Fibroblast of lung (primary cell): ENCODE data around the gene CEP120.

Experiments
- CTCF ChIP-seq, 2 donors: IDR thresholded peaks in 1 of 2; conservative IDR thresholded peaks in 1 of 2; 1 replicate in 1 of 2; 2 replicates in 1 of 2; pipeline ENCODE4 v1.5.1; 2011 to 2012; ENCODE audit warnings: low read length in 2 of 2, control low read depth in 1 of 2, inconsistent platforms in 1 of 2, low read depth in 1 of 2, mild to moderate bottlenecking in 1 of 2
- EZH2 ChIP-seq: IDR thresholded peaks from 2 replicates; pipeline ENCODE4 v1.5.1; 2012; ENCODE audit warnings: low read length, control low read depth, mild to moderate bottlenecking; ENCODE audit errors: missing control alignments

GRCh38 chr5:123300266-123300665, 122.9 kb downstream of the CEP120 start:
- TF ChIP-seq EZH2 = no peak
- no peak for TF ChIP-seq CTCF (conservative IDR thresholded peaks at IDR 0.05 in 1 of 2, IDR thresholded peaks at IDR 0.05 in 1 of 2; ENCODE audit: low read depth in 1 of 2, low read length in 2 of 2)
